Stimulated activated CD8-positive, alpha-beta memory T cell treated with anti-CD3 and anti-CD28 coated beads, Interleukin-4, amount 100 ng/mL, for 24 hours (primary cell): ENCODE measurements around the gene LRP1B.
"Not testable (repeated sequence)": the region's sequence is repeated elsewhere in the genome, so short reads cannot be mapped to it uniquely, and the experiment has no call there.

Experiments
- DNase-seq: peaks from one replicate; pipeline ENCODE4 v3.0.0-alpha.2; 2020; ENCODE audit warnings: low read depth

Gene LRP1B

DNA sequence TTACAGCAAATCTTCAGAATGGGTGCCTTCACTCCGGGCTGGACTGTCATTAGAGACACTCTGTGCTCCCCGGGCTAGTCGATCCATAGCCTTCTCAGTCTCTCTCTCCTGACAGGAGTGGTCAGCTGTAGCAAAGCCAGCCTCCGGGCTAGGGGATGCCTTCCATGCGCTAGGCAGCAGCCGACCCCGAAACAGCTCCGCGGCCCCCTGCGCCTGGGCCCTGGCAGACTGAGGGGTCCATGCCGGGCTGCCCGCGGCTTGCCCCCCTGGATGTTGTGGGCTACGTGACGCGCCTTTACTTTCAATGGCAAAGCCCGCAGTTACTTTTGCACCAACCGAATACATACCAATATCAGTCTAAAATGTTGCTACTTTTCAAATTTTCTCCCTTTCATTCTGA lies 1447.2 kb downstream of the LRP1B start:
- no peak for DNase-seq

DNA sequence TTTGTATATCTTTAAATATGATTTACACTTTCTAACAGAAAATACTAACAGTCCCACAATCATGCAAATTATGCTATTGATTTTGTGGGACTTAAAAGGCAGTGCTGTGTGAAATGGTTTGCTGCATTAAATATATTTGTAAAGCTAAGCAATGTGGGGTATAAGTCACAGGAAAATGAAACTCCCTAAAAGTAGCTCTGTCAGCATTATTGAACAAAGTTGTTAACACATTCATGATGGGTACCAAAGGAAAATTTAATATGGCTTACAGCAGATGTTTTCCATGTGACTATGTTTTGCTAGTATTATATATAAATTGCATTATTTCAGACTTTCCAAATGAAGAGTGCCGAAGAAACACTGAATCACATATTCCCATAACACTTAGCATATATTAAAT lies 1450.0 kb downstream of the LRP1B start:
- no peak for DNase-seq

DNA sequence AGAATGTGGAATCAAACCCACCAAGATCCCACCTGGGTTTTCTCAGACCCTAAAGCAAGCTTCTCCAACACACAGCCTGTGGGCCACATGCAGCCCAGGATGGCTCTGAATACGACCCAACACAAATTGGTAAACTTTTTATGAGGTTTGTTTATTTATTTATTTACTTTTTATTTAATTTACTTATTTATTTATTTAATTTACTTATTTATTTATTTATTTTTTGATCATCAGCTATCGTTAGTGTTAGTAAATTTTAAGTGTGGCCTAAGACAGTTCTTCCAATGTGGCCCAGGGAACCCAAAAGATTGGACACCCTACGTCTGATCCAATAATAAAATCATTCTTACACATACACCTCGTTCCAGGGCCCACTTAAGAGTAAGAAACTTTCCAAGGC lies 1451.1 kb downstream of the LRP1B start:
- no peak for DNase-seq

DNA sequence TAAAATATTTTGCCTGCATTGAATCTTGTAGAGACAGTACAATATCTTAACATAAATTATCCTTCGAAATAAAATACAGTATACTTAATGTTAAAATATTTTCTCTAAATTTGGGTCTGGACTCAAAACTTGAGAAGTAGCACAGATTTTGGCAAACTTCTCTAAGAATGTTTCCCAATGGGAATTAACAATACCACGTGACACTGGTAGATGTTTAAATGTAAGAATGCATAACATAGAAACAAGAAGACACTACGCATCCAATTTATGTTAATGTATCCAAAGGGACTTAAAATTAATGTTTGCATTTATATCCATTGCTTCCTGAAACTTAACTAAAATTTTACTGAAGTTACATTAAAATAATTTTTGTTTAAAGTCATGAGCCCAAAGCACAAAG lies 1460.9 kb downstream of the LRP1B start:
- DNase-seq, result no peak

DNA sequence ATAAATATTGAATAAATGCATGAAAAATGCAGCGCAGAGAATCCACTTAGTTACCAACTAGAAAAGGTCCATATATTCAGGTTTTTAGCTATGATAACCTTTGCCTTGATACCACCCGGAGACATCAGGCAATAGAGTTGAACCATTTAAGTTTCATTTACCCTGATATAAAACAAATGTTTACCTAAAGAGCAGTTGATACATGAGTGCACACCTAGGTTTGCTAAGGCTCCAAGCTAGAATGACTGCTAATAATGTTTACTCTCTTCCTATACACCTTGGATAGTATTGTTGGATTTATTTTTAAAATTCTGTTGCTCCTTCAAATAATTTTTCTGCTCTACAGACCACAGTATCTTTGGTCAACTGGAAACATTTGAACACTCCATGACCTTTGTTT lies 1463.6 kb downstream of the LRP1B start:
- no peak for DNase-seq

DNA sequence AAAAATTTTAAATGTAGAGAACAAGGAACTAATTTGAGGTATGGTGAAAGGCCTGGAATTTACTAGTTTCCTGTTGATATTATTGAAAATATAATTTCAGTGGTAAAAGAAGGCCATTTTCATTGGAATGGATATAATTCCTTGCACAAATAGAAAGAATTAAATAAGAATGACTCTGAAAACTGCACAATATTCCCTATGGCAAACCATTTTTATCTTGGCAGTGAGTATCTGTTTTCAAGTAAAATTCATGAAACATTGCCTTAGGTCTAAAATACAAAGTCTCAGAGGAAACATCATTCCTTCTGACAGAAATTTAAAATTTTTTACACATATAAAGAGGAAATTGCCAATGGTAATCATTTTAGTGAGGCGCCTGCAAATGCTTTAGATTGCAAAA lies 1468.3 kb downstream of the LRP1B start:
- no peak for DNase-seq

DNA sequence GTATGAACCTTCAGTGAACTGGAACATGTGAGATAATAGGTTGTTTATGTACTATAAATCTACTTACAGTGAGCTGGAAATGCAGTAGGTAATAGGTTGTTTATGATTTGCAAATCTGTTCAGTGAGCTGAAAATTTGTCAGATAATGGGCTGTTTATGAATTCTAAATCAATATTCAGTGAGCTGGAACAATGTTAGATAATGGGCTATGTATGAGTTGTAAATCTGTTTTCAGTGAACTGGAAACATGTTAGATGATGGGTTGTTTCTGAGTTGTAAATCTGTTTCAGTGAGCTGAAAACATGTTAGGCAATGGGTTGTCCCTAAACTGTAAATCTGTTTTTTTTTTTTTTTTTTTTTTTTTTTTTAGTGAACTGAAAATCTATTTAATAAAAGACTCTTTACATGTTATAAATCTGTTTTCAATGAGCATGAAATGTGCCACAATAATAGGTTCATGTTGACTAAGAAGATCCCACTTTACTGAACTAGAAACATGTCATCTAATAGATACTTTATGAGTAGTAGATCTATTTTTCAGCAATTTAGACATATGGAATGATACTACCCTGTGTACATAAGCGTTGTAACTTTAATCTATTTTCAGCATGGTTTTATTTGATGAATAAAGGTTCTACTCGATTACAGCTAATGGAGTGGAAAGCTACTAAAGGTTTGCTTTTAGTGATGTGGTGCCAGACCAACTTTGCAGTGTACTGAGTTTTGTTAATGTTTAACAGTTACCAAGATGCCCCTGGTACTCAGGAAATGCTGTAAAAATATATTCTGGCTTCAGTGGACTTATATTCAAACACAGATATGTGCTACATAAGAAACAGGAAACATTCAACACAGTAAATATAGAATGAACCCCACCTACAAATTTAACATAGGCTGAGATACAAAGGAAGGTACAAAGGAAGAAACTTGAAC lies 1471.8 kb downstream of the LRP1B start:
- no peak for DNase-seq

DNA sequence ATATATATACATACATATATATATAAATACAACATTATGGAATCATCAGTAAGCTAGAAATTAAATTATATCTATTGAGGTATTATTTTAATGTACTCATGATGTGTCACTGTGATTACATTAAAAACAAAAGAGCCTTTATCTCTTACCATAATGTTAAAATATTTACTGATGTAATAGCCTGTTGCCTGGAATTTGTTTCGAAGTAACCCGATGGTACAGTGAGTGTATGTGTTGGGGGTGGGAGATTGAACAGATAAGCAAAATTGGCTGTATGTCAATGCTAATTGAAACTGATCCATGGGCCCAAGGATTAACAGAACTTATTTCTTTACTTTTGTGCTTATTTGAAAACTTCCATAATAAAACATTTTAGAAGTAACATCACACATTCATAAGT lies 1473.2 kb downstream of the LRP1B start:
- no peak for DNase-seq

DNA sequence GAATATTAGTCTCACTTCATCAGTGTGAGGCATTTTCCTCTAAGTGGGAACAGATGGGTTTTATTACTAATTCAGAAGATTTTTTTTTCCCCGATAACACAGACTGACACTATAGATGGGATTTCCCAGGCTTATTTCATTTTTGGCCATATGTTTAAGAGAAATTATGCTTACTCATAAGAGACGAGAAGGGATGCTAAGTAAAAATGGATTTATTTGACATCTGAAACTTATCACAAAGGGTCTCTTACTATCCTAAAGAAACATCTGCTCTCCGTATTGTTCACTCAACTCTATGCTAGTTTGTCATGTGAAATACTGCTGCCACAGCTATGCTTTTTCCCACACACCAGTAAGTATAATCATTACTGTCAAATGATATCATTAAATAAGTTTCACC lies 1476.3 kb downstream of the LRP1B start:
- DNase-seq, result no peak

DNA sequence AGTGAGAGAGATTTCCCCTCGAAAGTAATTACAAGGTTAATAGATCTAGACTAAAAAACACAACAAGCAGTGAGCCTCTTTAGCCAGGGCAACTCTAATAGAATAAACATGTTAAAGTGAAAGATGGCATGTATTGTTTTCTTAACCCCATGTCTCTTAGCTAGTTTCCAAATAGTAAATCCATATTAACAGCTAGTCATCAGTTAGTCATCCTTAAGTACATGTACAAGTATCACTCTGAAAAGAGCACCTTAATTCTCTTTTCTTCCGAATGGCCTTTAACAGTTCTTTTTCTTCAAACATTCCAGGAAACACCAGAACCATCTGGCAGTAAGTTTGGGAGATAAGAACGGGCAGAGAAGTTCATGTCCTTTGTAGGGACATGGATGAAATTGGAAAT lies 1480.0 kb downstream of the LRP1B start:
- no peak for DNase-seq

DNA sequence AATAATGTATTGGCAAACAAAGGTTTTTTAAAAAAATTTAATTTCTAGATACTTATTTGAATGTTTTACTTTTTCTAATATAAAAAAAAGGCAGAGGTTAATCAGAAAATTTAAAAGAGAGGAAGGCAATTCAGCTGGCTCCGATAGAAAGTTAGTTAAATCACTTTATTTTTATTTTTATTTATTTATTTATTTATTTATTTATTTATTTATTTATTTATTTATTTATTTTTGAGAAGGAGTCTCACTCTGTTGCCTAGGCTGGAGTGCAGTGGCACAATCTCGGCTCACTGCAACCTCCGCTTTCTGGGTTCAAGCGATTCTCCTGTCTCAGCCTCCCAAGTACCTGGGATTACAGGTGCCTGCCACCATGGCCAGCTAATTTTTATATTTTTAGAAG lies 1480.7 kb downstream of the LRP1B start:
- DNase-seq, result not testable (repeated sequence)

DNA sequence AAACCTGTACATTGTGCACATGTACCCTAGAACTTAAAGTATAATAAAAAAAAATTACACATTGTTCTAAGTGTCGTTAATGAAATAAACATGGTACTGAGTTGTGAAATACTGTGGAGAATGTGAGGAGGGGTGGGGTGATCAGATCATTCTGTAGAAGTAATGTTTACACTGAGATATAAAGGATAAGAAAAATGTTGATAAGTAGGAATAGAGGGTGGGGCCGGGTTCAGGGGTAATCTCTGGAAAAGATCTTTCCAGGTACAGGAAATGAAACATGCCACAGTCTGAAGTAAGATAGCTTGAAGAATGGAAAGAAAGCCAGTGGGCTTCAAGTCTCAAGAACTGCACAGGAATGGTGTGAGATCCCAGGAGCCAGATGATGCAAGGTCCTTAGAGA lies 1482.4 kb downstream of the LRP1B start:
- DNase-seq, result no peak

DNA sequence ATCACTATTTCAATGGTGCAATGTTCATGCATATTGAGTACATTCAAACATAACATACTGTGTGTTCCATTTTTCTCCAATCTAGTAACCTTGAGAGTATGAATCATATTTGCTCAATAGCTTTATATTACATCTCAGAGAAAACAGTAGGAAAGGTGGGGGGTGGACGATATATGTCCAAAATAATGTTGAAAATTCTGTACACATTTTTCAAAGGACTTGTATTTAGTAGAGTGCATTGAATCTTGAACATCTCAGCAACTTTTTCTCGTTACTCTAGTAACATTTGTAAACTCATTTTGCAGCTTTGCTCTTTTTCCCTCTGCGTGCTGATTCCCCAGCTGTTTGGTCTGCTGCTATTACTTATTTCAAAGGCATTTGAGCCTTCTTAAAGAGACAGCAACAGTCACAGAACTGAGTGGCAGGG lies 1487.0 kb downstream of the LRP1B start:
- DNase-seq, result no peak

DNA sequence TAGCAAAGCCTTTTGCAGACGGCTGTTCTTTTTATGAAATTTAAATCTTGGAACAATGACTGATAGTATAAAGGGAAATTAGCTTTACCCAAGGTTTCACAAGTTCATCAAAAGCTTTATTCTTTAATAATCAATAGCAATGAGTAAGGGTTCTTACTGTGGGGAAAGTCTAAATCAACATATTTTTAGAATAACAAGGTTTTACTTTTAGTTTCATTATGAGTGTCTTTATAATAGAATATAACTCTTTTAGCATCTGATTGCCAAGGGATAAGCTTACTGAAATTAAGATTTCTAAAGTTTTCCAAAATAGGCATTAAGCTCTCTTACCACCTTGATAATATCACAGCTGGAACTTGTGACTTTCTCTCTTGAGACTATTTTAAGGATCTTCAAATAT lies 1489.7 kb downstream of the LRP1B start:
- no peak for DNase-seq

DNA sequence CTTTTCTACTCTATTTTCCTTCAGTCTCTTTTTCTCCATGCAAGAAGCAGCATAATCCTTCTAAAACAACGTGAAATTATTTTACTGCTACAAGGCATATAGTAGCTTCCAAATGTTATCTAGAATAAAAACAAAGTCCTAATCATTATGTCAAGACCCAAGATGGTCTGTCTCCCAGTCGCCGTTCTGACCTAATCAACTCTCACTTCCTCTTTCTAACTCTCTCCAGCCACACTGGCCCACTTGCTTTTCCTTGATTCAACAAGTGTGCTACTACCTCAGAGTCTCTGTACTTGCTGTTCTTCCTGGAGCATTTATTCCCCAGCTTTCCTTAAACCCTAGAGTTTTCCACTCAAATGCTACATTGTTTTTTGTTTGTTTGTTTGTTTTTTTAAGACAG lies 1491.2 kb downstream of the LRP1B start:
- DNase-seq, result no peak

DNA sequence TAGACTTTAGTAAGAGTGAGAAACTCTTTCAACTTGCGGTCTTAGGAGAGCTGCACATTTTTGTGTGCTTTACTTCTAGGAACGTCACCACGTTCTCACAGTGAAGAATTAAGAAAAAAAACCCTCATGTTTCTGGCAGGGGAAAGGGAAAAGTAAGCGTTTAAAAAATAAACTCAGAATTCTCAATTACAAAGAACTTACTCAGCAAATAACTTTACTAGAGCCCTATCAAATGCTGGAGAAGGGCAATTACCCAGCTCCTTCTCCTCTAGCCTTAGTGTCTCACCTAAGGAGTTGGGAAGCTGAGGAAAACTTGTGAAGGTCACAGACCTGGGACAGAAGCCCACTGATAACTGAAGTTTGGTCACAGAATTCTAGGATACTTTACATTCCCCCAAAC lies 1500.3 kb downstream of the LRP1B start:
- no peak for DNase-seq

DNA sequence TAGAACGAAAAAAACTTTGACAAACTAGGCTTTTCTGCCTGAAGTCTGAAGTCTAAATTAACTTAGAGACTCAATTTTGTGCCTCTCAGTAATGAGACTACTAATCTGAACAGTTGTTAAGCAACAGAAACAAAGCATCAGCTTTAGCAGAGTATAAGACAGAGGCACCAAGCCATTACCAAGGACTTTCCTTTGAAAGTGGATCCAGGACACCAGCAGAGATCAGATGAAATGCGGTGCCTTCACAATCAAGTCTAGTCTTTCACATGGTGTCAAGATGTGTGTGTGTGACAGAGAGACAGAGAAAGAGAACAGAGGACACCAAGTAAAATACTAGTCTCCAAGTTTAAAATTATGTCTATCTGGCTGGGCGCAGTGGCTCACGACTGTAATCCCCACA lies 1502.9 kb downstream of the LRP1B start:
- DNase-seq, result no peak

DNA sequence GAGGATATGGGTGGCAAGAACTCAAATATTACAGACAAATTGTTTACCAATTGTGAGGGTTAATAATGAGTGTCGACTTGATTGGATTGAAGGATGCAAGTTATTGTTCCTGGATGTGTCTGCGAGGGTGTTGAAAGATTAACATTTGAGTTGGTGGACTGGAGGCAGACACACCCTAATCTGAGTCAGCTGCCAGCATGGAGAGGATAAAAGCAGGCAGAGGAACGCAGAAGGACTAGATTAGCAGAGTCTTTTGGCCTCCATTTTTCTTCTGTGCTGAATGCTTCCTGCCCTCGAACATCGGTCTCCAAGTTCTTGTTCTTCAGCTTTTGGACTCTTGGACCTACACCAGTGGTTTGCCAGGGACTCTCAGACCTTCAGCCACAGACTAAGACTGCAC lies 1503.7 kb downstream of the LRP1B start:
- DNase-seq, result no peak

DNA sequence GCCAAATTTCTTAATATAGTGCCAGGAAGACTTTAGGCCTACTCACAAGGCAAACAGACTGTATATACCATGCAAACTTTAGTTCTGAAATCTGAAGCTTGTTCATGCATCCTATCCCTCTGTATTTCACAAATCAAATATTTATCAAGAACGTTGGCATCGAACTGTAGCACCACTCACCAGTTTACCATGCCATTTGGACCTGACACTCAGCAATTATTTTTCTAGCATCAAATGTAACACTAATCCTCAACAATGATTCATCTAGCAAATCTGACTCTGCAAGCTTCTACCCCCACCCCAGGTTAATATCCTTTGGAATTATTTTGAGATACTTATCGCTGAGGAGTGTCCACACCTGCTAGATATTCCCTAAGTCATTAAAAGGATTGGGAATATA lies 1506.6 kb downstream of the LRP1B start:
- no peak for DNase-seq

DNA sequence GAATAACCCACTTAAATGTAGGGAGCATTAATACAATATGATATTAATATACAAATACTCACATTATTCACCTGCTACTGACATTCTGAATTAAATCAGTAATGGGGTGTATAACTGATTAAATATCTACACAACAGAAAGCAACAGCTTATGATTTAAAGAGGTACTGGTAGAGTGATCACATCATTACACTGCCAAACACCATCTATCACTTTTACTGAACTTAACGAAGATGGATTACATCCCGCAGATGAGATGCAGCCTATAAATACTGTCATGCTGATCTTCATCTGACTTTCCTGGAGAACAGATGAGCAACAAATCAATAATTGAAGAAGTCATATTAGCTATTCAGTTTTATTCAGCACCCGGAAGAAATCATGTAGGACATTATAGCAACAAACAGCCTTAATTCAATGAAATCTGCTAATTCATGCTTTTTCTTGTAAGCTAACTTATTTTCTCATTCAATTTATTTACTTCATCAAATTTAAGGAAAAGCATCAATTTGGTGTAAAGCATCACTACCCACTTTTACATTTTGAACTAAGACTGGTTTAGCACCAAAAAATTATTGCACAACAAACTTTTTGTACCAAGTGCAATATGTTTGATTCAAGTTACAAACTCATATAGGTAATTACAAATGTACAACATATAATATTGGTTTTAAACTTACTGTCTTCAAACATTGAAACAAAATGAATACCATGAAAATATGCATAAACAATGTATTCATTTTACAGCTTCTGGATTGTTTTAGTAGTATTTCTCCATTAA lies 1509.0 kb downstream of the LRP1B start:
- no peak for DNase-seq

DNA sequence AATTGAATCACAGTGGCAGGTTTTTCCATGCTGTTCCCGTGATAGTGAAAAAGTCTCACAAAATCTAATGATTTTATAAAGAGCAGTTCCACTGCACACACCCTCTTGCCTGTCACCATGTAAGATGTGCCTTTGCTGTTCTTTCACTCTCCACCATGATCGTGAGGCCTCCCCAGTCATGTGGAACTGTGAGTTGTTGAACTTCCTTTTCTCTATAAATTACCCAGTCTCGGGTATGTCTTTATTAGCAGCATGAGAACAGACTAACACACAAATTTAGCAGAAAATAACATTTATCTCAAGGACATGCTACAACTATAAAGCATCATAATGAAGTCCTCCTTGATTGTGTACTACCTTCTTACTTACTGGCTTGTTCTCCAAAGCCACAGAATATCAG lies 1526.0 kb downstream of the LRP1B start:
- DNase-seq, result no peak

DNA sequence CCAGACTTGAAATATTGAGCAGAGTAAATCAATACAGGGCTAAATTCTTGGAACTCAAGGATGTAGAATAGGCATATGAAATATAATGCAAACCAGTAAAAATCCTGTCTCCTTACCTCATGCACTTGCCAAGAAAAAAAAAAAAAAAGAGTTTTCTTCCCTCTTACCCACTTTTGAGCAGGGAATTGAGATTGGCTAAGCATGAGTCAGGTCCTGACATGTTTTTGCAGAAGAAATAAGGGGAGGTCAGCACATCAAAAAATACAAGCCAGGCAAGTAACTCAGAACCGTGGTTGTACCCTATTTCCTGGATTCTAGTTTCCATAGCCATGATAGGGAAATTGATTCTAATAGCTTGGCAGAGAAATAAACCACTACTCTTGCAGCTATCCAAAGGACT lies 1526.7 kb downstream of the LRP1B start:
- no peak for DNase-seq

DNA sequence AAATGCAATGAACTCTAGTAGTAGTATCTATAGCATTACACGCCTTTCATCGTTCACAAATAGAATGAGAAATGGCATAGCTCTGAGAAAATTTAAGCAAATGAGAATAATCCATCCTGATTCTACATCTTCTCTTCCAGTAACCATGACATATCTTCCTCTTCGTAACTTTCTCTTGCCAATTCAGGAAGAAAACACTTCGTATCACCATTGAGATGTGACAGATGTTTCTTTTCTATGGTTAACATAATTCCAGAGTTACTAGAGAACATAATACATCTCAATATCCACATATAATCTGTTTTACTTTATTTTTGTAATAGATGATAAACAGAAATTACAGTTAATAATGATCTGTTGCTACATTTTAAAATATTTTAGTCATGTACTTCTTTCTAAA lies 1527.4 kb downstream of the LRP1B start:
- DNase-seq, result no peak
